ENCODE data around the gene UBL3.

The UBL3 gene

GRCh38 chr13:29758531-29759114 is 91.8 kb downstream of the UBL3 start:
- no peak overlapping the region; the same call in 1 of the 2 replicates for H2AFZ ChIP-seq (ENCODE audit: low read depth, low read length)
- peak overlapping the region; percentile 91 for H3K4me2 ChIP-seq (ENCODE audit: low read length)
- peak overlapping the region; percentile 59 for H3K9ac ChIP-seq (ENCODE audit: low read length)

GRCh38 chr13:29756506-29756905 is 93.9 kb downstream of the UBL3 start:
- TF ChIP-seq, protein P1, sequence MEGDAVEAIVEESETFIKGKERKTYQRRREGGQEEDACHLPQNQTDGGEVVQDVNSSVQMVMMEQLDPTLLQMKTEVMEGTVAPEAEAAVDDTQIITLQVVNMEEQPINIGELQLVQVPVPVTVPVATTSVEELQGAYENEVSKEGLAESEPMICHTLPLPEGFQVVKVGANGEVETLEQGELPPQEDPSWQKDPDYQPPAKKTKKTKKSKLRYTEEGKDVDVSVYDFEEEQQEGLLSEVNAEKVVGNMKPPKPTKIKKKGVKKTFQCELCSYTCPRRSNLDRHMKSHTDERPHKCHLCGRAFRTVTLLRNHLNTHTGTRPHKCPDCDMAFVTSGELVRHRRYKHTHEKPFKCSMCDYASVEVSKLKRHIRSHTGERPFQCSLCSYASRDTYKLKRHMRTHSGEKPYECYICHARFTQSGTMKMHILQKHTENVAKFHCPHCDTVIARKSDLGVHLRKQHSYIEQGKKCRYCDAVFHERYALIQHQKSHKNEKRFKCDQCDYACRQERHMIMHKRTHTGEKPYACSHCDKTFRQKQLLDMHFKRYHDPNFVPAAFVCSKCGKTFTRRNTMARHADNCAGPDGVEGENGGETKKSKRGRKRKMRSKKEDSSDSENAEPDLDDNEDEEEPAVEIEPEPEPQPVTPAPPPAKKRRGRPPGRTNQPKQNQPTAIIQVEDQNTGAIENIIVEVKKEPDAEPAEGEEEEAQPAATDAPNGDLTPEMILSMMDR (IDR thresholded peaks at IDR 0.05; ENCODE audit: low read depth, low read length) = no peak
- no peak for TF ChIP-seq EZH2phosphoT487 (IDR thresholded peaks at IDR 0.05; ENCODE audit: low read depth)
- Histone ChIP-seq H2AFZ (ENCODE audit: low read depth, low read length) (no peak overlapping the region), H3K79me2 (ENCODE audit: low read length) (no peaks in the 10 kb centered on the region), H3K9ac (ENCODE audit: low read length) (no peak overlapping the region), H3K9me3 (ENCODE audit: insufficient read depth, low read length) (peaks cover 5% of the 10 kb centered on the region; the same call in 1 of the 2 replicates), H4K20me1 (ENCODE audit: insufficient read depth, low read length) (no peaks in the 10 kb centered on the region), H3K27me3 (ENCODE audit: low read depth, low read length) (no peaks in the 10 kb centered on the region; the same call in 1 of the 2 replicates), H3K27ac (ENCODE audit: low read length) (no peak overlapping the region), H3K4me3 (ENCODE audit: low read length) (no peak overlapping the region), H3K4me2 (ENCODE audit: low read length) (no peak overlapping the region), H3K4me1 (ENCODE audit: low read length) (peaks cover 51% of the 10 kb centered on the region), H3K36me3 (replicated peaks; ENCODE audit: low read depth, low read length) (no peaks in the 10 kb centered on the region)

More at GRCh38 chr13:29758531-29759114, 91.8 kb downstream of the UBL3 start:
- peak overlapping the region; percentile 88 for H3K27ac ChIP-seq (ENCODE audit: low read length)
- no peaks in the 10 kb centered on the region for H3K79me2 ChIP-seq (ENCODE audit: low read length)
- no peaks in the 10 kb centered on the region; the same call in 1 of the 2 replicates for H3K27me3 ChIP-seq (ENCODE audit: low read depth, low read length)
- no peaks in the 10 kb centered on the region for H3K36me3 ChIP-seq (replicated peaks; ENCODE audit: low read depth, low read length)
- TF ChIP-seq, protein P1 (IDR thresholded peaks at IDR 0.05; ENCODE audit: low read depth, low read length) = no peak
- TF ChIP-seq EZH2phosphoT487 (IDR thresholded peaks at IDR 0.05; ENCODE audit: low read depth) = peak; percentile 93
- H3K4me1 ChIP-seq (ENCODE audit: low read length) = peaks cover 37% of the 10 kb centered on the region
- H3K4me3 ChIP-seq (ENCODE audit: low read length) = peak overlapping the region; percentile 66
- peaks cover 5% of the 10 kb centered on the region; the same call in 1 of the 2 replicates for H3K9me3 ChIP-seq (ENCODE audit: insufficient read depth, low read length)
- no peaks in the 10 kb centered on the region for H4K20me1 ChIP-seq (ENCODE audit: insufficient read depth, low read length)

GRCh38 chr13:29754473-29754806 is 96.0 kb downstream of the UBL3 start:
- H3K9me3 ChIP-seq (ENCODE audit: insufficient read depth, low read length) = peaks cover under 1% of the 10 kb centered on the region; the same call in 1 of the 2 replicates
- H3K36me3 ChIP-seq (replicated peaks; ENCODE audit: low read depth, low read length) = no peaks in the 10 kb centered on the region
- peaks cover 37% of the 10 kb centered on the region for H3K4me1 ChIP-seq (ENCODE audit: low read length)
- no peaks in the 10 kb centered on the region for H4K20me1 ChIP-seq (ENCODE audit: insufficient read depth, low read length)
- no peak overlapping the region for H3K27ac ChIP-seq (ENCODE audit: low read length)
- no peak overlapping the region for H3K4me3 ChIP-seq (ENCODE audit: low read length)
- H3K4me2 ChIP-seq (ENCODE audit: low read length) = no peak overlapping the region
- no peaks in the 10 kb centered on the region for H3K27me3 ChIP-seq (ENCODE audit: low read depth, low read length)
- H2AFZ ChIP-seq (ENCODE audit: low read depth, low read length) = no peak overlapping the region
- no peak overlapping the region for H3K9ac ChIP-seq (ENCODE audit: low read length)
- no peaks in the 10 kb centered on the region for H3K79me2 ChIP-seq (ENCODE audit: low read length)
- TF ChIP-seq, protein P1 (IDR thresholded peaks at IDR 0.05; ENCODE audit: low read depth, low read length) = no peak
- no peak for TF ChIP-seq EZH2phosphoT487 (IDR thresholded peaks at IDR 0.05; ENCODE audit: low read depth)

GRCh38 chr13:29753618-29754472 is 96.6 kb downstream of the UBL3 start:
- H3K27ac ChIP-seq (ENCODE audit: low read length) = no peak overlapping the region
- H4K20me1 ChIP-seq (ENCODE audit: insufficient read depth, low read length) = no peaks in the 10 kb centered on the region
- no peaks in the 10 kb centered on the region for H3K79me2 ChIP-seq (ENCODE audit: low read length)
- H3K4me3 ChIP-seq (ENCODE audit: low read length) = no peak overlapping the region
- H3K9ac ChIP-seq (ENCODE audit: low read length) = no peak overlapping the region
- H3K27me3 ChIP-seq (ENCODE audit: low read depth, low read length) = no peaks in the 10 kb centered on the region
- H3K9me3 ChIP-seq (ENCODE audit: insufficient read depth, low read length) = no peaks in the 10 kb centered on the region
- H3K4me1 ChIP-seq (ENCODE audit: low read length) = peaks cover 32% of the 10 kb centered on the region
- H3K36me3 ChIP-seq (replicated peaks; ENCODE audit: low read depth, low read length) = no peaks in the 10 kb centered on the region
- TF ChIP-seq, protein P1 (IDR thresholded peaks at IDR 0.05; ENCODE audit: low read depth, low read length) = no peak
- no peak for TF ChIP-seq EZH2phosphoT487 (IDR thresholded peaks at IDR 0.05; ENCODE audit: low read depth)
- H2AFZ ChIP-seq (ENCODE audit: low read depth, low read length) = no peak overlapping the region
- no peak overlapping the region for H3K4me2 ChIP-seq (ENCODE audit: low read length)

All from OCI-LY3 (cell line).